ENCODE measurements around the gene SPHKAP.
"Not testable (repeated sequence)": the region's sequence is repeated elsewhere in the genome, so short reads cannot be mapped to it uniquely, and the experiment has no call there.

Gene SPHKAP

GRCh38 chr2:228079194-228079593 lies 102.3 kb downstream of the SPHKAP start:
- TF ChIP-seq, protein P1, sequence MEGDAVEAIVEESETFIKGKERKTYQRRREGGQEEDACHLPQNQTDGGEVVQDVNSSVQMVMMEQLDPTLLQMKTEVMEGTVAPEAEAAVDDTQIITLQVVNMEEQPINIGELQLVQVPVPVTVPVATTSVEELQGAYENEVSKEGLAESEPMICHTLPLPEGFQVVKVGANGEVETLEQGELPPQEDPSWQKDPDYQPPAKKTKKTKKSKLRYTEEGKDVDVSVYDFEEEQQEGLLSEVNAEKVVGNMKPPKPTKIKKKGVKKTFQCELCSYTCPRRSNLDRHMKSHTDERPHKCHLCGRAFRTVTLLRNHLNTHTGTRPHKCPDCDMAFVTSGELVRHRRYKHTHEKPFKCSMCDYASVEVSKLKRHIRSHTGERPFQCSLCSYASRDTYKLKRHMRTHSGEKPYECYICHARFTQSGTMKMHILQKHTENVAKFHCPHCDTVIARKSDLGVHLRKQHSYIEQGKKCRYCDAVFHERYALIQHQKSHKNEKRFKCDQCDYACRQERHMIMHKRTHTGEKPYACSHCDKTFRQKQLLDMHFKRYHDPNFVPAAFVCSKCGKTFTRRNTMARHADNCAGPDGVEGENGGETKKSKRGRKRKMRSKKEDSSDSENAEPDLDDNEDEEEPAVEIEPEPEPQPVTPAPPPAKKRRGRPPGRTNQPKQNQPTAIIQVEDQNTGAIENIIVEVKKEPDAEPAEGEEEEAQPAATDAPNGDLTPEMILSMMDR (IDR thresholded peaks at IDR 0.05; ENCODE audit: insufficient read depth, low read depth, low read length, missing control alignments), result no peak
- no peak overlapping the region for H3K4me3 ChIP-seq (ENCODE audit: low read depth, low read length)
- no peak for DNase-seq (ENCODE audit: low read depth)

DNA sequence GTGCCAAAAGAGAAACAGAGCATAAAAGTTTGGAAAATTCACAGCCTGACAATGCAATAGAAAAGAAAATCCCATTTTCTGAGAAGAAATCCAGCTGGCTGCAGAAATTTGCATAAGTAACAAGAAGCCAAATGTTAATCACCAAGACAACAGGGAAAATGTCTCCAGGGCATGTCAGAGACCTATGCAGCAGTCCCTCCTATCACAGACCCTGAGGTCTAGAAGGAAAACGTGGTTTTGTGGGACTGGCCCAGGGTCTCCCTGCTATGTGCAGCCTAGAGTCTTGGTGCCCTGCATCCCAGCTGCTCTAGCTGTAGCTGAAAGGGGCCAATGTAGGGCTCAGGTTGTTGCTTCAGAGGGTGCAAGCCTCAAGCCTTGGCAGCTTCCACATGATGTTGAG lies 104.8 kb downstream of the SPHKAP start:
- H3K4me3 ChIP-seq (ENCODE audit: low read depth, low read length), result not testable (repeated sequence)

DNA sequence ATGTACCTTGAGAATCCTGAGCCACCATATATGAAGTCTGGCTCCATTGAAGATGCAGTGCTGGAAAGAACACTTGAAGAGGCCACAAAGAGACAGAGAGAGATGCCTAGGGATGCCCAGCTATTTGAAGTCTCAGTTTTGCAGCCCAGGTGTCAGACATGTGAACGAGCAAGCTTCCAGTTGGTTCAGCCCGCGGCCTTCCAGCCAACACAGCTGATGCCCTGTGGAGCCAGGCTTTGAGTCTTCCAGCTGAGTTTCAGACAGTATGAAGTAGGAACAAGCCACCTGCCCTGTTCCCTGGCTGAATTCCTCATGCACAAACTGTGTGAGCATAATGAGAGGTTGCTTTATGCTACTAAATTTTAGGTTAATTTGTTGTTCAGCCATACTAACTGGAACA lies 108.8 kb downstream of the SPHKAP start:
- TF ChIP-seq, protein P1 (IDR thresholded peaks at IDR 0.05; ENCODE audit: insufficient read depth, low read depth, low read length, missing control alignments), result no peak
- DNase-seq (ENCODE audit: low read depth), result no peak
- H3K4me3 ChIP-seq (ENCODE audit: low read depth, low read length), result no peak overlapping the region

More for the DNA sequence above, 104.8 kb downstream of the SPHKAP start:
- not testable (repeated sequence) for DNase-seq (ENCODE audit: low read depth)

DNA sequence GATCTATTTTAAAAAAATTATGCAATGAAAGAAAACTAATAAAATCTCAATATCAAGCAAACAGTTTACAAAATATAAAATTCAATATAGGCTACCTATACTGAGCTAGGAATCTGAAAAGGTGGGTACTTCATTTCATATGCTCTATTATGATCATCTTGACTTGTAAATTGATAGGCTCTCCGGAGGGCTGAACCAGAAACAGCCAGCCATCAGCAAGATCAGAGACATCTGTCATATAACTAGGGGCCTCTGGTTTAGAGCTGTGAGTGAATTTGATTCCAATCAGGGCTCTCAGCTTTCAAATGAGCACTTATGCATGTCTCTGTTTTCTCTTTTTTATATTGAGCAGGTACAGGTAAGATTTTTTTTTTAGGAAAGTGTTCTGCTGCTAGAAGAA lies 114.2 kb downstream of the SPHKAP start:
- no peak for DNase-seq (ENCODE audit: low read depth)
- no peak overlapping the region for H3K4me3 ChIP-seq (ENCODE audit: low read depth, low read length)
- TF ChIP-seq, protein P1 (IDR thresholded peaks at IDR 0.05; ENCODE audit: insufficient read depth, low read depth, low read length, missing control alignments), result no peak

DNA sequence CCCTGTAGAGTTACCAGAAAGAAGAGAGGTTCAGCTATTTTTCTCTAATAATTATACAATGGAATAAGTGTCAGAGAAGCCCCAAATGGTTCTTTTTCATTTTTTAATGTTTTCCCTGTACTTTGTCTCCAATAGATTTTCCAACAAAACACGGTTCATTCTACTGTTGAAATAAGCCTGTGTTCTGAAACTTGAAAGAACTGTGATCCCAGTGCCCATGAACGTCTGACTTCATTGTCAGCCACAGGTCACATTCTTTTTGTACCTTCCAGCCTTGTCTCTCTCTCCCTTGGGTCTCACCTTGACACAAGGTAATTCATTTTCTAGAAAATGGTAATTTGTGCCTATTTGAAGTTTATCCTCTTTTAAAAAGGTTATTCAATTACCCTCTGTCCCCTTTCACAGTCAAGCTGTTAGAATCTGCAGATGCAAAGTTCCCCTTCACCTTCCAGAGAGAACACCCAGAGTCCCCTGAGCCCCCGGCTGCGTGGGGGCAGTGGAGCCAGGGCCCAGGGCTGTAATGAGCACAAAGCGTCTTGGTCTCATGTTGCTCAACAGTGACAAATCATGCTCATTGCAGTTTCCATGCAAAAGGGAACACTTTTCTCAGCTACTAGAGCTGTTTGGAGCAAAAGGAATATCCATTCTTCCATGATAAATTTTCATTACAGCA lies 115.2 kb downstream of the SPHKAP start:
- no peak overlapping the region for H3K4me3 ChIP-seq (ENCODE audit: low read depth, low read length)
- TF ChIP-seq, protein P1 (IDR thresholded peaks at IDR 0.05; ENCODE audit: insufficient read depth, low read depth, low read length, missing control alignments), result no peak
- no peak for DNase-seq (ENCODE audit: low read depth)

DNA sequence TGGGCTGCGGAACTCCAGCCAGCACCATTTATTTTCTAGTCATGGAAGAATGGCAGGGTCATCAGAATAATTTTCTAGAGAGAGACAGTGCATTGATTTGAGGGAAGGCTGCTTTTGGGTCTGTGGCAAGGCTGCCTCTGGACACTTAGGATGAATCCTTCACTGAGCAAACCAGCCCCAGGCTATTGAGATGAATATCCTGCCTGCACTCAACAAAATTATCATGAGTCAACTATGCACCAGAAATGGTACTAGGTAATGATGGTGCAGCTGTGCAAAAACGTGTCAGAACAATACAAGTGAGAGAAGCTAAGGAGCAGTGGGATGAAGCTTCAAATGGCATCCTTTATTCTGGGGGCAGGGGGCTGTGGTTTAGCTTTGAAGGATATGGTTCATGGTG lies 115.8 kb downstream of the SPHKAP start:
- TF ChIP-seq, protein P1 (IDR thresholded peaks at IDR 0.05; ENCODE audit: insufficient read depth, low read depth, low read length, missing control alignments), result no peak
- no peak overlapping the region for H3K4me3 ChIP-seq (ENCODE audit: low read depth, low read length)
- no peak for DNase-seq (ENCODE audit: low read depth)

- TF ChIP-seq, protein P1 (IDR thresholded peaks at IDR 0.05; ENCODE audit: insufficient read depth, low read depth, low read length, missing control alignments), result no peak
- no peak overlapping the region for H3K4me3 ChIP-seq (ENCODE audit: low read depth, low read length)
- no peak for DNase-seq (ENCODE audit: low read depth)
These were observed 116.6 kb downstream of the SPHKAP start for GRCh38 chr2:228064796-228065315.

Data from GM12865 (cell line).